ENCODE data around the gene FXR2.

FXR2 gene

GRCh38 chr17:7587420-7588151, 27.1 kb downstream of the FXR2 start:
- DNase-seq = no peak

DNA sequence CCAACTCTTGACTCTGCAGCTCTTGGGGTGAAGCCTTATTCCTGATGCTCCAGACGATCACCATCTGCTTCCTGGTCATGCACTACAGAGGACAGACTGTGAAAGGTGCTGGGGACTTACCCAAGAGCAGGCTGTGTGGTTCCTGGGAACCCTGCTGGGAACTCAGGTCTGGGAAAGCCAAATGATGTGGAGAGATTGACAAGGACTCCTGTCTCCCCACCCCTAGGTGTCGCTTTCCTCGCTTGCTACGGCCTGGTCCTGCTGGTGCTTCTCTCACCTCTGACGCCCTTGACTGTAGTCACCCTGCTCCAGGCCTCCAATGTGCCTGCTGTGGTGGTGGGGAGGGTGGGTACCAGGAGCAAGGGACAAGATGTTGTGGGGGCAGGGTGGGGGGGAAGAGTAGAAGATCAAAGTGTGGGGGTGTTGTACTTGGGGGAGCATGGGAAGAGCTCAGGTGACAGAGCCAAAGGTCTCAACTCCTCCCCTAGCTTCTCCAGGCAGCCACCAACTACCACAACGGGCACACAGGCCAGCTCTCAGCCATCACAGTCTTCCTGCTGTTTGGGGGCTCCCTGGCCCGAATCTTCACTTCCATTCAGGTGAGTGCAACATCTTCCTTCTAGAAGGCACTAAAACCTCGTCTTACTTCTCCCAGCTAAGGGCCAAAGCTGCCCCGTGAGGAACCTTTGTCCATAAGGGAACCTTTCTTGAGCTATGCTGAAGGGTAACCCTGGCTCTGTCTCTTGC, 27.9 kb downstream of the FXR2 start:
- no peak for DNase-seq

DNA sequence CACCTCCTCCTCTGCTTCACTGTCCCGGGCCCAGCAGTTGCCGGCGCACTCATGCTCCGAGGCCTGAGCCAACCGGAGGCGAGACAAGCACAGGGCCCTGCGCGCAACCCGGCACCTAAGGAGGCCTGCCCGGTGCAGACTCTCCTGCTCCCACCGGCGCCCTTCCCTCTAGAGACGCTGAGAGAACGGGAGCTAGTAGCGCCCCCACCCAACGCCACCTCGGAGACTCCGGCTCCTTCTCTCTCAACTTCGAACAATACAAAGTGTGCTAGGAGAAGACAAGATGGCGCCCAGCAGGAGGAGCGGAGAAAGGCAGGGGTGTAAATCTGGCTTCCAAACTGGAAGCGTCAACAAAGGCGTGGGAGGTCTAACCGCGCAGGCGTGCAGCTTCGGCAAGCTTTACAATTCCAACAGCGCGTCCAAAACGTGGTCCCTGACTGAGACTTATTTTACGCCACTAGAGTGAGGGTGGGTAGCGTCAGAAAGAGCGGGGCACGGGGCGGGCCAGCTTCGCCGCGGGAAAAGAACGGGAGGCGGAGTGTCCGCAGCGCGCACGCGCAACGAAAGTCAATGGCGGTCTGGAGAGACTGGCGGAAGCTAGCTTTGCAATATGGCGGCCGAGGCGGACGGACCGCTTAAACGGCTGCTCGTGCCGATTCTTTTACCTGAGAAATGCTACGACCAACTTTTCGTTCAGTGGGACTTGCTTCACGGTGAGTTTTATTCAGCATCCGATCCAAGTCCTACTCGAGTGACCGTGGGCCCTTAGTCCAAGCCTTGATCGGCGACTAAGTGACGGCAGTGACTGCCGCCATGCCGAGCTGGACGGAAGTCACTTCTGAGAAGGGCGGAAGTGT, 31.2 kb downstream of the FXR2 start, which contains the start of gene MPDU1:
MPDU1 (plus strand) TSS at position 600 of the 857 bp plus-strand sequence; CDS start at position 611, 11 bp downstream.
- peak; percentile 97 for DNase-seq

DNA sequence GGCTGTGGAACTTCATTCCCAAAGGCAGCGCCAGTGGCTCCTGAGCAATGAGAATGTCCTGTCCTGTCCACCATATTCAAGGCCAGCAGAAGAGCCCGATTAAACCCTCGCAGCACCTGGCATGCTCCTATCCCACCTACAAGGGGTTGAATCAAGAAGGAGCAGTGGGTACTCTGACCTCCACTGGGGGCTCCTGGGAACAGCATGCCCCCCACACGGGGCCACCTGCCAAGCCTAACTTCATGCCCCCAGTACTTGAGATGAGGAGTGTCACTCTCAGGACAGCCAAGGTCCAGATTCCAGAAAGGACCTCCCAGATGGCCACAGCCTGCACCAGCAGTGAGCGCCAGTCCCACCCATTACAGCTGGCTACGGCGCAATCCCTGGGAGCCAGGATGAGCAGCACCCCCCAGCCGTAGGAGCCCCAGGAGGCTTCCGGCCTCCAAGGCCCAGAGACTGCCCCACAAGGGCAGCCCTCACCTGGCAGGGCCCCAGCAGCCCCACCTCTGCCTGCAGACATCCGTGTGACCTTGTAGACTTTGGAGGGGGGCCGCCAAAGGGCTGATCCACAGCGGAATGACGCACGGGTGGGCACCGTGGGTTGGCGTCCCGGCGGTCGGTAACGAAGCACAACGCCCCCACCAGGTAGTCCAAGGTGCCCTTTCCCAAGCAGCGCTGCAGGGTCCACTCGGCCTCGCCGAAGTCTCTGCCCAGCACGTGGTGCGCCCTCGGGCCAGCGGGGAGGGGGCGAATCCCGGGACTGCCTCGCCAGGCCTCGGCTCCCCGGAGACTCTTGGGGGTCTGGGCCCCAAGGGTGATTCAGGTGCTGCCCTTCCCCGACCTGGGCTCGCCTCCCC, 32.1 kb downstream of the FXR2 start:
- no peak for DNase-seq

DNA sequence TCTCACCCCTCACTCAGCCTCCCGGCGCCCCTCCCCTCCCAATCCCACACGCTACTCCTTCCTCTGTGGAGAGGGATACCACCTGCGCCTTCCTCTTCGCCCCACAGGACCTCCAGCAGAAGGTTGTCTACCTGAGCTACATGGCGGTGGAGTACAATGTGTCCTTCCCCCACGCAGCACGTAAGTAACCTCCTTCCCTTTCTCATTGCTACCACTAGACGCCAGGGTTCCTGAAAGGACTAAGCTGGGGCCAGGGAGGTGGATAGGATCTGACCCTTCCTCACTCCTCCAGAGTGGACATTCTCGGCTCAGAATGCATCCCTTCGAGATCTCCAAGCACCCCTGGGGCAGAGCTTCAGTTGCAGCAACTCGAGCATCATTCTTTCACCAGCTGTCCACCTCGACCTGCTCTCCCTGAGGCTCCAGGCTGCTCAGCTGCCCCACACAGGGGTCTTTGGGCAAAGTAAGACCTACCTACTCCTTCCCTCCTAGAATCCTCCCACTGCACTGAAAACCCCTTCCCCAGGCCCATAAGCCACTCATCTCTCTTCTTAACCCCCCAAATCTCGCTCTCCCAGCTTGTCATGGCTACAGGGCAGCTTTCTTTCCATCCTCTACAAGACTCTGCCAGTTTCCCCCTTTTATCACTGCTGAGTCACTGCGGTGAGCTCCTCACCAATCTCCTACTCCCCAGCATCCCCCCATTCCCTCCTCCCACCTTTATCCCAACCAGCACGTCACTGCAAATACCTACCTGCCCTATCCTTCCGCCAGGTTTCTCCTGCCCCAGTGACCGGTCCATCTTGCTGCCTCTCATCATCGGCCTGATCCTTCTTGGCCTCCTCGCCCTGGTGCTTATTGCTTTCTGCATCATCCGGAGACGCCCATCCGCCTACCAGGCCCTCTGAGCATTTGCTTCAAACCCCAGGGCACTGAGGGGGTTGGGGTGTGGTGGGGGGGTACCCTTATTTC, 33.8 kb downstream of the FXR2 start:
- no peak for DNase-seq

- peak; percentile 55 for DNase-seq
Measured at GRCh38 chr17:7579834-7580603, 34.7 kb downstream of the FXR2 start.

- peak; percentile 68 for DNase-seq
Measured at GRCh38 chr17:7579001-7579833, 35.5 kb downstream of the FXR2 start, which contains the start of gene CD68. Gene CD68 (plus strand): TSS chr17:7579638. CDS start chr17:7579678, 40 bp downstream.

GRCh38 chr17:7577327-7578199, 37.1 kb downstream of the FXR2 start:
- no peak for DNase-seq

DNA sequence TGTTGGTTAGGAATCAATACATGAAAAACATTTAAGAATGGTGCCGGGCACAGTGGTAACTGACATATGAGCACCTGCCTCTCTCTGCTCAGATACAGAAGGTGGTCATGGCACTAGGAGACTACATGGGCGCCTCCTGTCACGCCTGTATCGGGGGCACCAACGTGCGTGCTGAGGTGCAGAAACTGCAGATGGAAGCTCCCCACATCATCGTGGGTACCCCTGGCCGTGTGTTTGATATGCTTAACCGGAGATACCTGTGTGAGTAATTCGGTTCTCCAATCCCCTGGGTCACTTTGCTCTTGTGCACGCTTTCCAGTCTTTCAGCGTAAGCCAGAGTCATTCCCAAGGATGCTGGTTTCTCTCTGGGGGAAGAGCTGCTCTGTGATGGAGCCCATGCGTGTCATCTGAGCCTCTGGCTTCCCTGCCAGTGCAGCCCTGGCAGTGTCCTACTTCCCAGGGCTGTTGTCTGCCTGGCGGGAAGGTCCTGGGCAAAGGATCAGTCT, 38.2 kb downstream of the FXR2 start:
- DNase-seq = no peak

DNA sequence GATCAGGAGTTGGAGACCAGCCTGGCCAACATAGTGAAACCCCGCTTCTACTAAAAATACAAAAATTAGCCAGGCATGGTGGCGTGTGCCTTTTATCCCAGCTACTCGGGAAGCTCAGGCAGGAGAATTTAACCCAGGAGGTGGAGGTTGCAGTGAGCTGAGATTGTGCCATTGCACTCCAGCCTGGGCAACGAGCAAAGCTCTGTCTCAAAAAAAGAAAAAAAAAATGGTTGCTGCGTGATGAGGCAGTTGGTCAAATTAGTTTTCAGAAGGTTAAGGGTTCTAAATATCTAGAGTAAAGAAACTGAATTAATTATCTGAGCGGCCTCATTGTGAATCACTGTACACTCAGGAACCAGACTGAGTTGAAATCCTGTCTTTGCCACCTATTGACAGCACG, 38.7 kb downstream of the FXR2 start:
- DNase-seq = no peak

DNA sequence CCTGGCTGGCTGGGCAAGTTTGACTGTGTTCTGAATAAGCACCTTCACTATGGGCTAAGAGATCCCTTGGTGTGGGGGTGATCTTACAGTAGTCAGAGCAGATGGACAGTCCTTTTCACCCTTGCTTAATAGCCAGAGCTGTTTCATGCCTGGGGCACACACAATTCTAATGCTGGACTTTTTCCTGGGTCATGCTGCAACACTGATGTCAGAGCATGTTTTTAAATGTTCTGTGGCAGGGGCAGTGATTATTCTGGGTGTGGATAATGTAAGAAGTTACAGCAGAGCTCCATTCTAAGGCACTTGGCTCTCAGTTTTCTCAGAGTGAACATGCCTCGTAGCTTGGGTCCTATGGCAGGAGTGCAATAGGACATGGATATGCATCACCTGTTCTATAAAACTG, 39.2 kb downstream of the FXR2 start:
- DNase-seq = no peak

DNA sequence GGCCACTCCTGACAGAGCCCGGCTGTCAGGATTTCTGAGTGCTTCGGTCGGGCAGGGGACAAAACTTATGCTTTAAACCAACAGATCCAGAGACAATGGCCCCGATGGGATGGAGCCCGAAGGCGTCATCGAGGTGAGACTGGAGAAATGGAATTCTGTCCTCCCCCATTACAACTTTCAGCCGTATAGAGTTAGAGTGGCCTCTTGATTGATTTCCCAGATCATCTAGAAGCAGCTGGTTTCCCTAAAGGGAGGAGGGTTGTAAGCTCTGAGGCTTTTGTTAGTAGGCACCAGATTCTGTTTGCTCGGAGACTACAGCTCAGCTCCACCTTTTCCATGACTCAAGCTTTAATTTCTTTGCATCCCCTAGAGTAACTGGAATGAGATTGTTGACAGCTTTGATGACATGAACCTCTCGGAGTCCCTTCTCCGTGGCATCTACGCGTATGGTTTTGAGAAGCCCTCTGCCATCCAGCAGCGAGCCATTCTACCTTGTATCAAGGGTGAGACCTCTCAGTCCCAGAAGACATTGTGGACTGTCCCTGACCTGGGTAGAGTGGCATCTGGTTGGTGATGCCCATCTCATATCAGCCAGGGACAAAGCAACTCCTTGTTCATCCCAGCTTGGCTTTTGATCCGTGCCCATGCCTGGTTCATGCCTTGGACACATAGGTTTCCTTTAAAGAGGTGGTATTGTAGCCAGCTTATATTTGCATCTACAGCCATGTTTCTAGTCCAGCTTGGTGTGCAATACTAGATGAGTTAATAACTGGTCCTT, 40.3 kb downstream of the FXR2 start:
- DNase-seq = no peak

GRCh38 chr17:7573324-7574080, 41.2 kb downstream of the FXR2 start:
- DNase-seq = peak; percentile 95

DNA sequence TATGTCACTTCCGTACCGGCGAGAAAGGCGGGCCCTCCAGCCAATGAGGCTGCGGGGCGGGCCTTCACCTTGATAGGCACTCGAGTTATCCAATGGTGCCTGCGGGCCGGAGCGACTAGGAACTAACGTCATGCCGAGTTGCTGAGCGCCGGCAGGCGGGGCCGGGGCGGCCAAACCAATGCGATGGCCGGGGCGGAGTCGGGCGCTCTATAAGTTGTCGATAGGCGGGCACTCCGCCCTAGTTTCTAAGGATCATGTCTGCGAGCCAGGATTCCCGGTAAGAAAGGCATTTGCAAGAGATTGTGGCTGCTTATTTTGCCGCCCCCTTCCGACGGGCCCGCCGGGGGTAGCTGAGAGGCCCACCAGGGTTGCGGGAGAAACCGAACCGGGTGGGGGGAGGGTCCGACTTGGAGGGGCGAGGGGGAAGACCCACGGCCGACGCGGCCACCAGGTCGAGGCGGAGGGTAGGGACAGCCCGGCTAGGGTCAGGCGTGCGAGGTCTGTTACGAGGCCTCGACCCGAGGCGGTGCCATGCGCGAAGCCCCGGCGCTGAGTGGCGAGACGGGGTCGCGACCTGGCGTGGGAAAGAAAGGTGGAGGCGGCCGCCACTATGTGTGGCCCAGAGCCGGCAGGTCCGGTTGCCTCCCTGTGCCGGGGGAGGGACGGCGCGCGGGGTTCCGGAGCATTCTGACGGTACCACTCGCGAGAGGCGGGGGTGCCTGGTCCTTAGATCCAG, 41.9 kb downstream of the FXR2 start:
- peak; percentile 100 for DNase-seq

DNA sequence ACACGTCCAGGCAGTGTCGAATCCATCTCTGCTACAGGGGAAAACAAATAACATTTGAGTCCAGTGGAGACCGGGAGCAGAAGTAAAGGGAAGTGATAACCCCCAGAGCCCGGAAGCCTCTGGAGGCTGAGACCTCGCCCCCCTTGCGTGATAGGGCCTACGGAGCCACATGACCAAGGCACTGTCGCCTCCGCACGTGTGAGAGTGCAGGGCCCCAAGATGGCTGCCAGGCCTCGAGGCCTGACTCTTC, 42.4 kb downstream of the FXR2 start:
- no peak for DNase-seq

GRCh38 chr17:7570351-7570750, 44.3 kb downstream of the FXR2 start:
- no peak for DNase-seq

All from CD4-positive, alpha-beta T cell treated with Interleukin-12 subunit alpha and Interleukin-12 subunit beta, for 1 hour (primary cell).